GM10266 (cell line): Measurements from ENCODE around the gene ASAP2.

ENCODE experiments used
- DNase-seq: peaks from one replicate; pipeline ENCODE4 v3.0.0; 2012; ENCODE audit errors: extremely low spot score
- TF ChIP-seq, protein P1 (sequence below): IDR thresholded peaks from 2 replicates; pipeline ENCODE4 v1.5.1; 2012; ENCODE audit warnings: mild to moderate bottlenecking, low read depth; ENCODE audit not compliant: control insufficient read depth, insufficient read depth; ENCODE audit errors: missing control alignments

The ASAP2 gene

DNA sequence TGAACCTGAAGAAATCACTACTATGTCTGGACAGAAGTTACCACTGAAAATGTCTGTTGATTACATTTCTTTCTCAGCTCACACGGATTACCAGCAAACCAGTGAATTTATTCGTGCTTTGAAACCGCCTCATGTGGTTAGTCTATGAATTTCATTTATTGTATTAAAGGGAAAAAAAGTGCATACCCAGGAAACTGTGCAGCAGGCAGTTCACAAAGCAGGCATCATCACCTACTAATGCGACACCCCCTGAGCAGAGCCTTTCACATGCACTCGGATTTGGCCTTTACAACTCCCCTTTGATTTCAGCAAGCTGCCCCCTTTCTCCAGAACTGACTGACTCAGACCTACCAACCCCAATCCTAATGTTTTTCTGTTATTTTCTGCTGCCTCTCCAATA is 236.9 kb downstream of the ASAP2 start:
- TF ChIP-seq, protein P1, sequence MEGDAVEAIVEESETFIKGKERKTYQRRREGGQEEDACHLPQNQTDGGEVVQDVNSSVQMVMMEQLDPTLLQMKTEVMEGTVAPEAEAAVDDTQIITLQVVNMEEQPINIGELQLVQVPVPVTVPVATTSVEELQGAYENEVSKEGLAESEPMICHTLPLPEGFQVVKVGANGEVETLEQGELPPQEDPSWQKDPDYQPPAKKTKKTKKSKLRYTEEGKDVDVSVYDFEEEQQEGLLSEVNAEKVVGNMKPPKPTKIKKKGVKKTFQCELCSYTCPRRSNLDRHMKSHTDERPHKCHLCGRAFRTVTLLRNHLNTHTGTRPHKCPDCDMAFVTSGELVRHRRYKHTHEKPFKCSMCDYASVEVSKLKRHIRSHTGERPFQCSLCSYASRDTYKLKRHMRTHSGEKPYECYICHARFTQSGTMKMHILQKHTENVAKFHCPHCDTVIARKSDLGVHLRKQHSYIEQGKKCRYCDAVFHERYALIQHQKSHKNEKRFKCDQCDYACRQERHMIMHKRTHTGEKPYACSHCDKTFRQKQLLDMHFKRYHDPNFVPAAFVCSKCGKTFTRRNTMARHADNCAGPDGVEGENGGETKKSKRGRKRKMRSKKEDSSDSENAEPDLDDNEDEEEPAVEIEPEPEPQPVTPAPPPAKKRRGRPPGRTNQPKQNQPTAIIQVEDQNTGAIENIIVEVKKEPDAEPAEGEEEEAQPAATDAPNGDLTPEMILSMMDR: no peak
- no peak for DNase-seq

DNA sequence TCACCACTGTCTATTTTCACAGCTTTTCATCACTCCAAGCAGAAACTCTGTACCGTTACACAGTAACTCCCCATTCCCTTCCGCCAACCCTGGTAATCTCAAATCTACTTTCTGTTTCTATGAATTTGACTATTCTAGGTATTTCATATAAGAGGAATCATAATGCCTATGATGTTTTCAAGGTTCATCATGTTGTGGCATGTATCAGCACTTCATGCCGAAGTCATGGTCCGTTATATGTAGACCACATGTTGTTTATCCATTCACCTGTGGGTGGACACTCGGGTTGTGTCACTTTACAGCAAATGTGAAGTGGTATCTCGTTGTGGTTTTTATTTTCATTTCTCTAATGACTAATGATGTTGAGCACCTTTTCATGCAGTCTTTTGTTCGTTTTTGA is 238.5 kb downstream of the ASAP2 start:
- TF ChIP-seq, protein P1: no peak
- no peak for DNase-seq

DNA sequence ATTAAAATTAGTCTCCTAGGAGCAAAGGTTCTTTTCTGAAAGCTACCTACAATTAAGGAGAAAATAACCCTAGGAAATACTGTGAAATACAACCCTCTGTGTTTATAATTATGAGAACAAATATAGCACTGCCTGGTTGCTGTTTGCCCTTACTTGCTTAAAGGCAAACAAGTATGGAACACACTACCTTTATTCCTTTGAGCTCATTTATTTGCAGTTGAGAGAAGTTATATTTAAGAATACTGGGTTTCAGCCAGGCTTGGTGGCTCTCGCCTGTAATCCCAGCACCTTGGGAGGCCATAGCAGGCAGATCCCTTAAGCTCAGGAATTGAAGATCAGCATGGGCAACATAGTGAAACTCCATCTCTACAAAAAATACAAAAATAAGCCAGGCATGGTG is 244.6 kb downstream of the ASAP2 start:
- TF ChIP-seq, protein P1: no peak
- DNase-seq: no peak
